GM12878 (cell line): Measurements from ENCODE around the gene LMCD1.

ENCODE experiments used
- CBX5 ChIP-seq: sonication (generic); IDR thresholded peaks from 2 replicates; pipeline ENCODE4 v1.6.1; 2016; ENCODE audit warnings: low read depth, moderate library complexity, mild to moderate bottlenecking, inconsistent platforms
- CTCF ChIP-seq, 3 experiments: IDR thresholded peaks in 2 of 3; conservative IDR thresholded peaks in 1 of 3; 2 replicates each; pipeline ENCODE4 v1.5.1; 2011; ENCODE audit warnings: low read depth in 3 of 3, low read length in 3 of 3, mild to moderate bottlenecking in 3 of 3, control low read depth in 2 of 3, moderate library complexity in 2 of 3, inconsistent platforms in 1 of 3, mixed read lengths in 1 of 3; ENCODE audit not compliant: control insufficient read depth in 2 of 3, insufficient read depth in 1 of 3; ENCODE audit errors: extremely low read depth in 1 of 3
- ELK1 ChIP-seq: IDR thresholded peaks from 2 replicates; pipeline ENCODE4 v1.6.1; 2012; ENCODE audit warnings: low read depth, low read length, improper control_type of control experiment
- GATAD2B ChIP-seq: fragments of 450-650 bp; conservative IDR thresholded peaks from 2 replicates; pipeline ENCODE4 v1.6.1; 2017; ENCODE audit warnings: low read depth, mild to moderate bottlenecking, moderate library complexity
- MYC ChIP-seq: IDR thresholded peaks from 2 replicates; pipeline ENCODE4 v1.6.1; 2011; ENCODE audit warnings: mild to moderate bottlenecking, low read length, moderate library complexity, inconsistent platforms; ENCODE audit not compliant: insufficient read depth, insufficient replicate concordance, insufficient read length, severe bottlenecking
- PKNOX1 ChIP-seq: fragments of 450-650 bp; IDR thresholded peaks from 2 replicates; pipeline ENCODE4 v1.6.1; 2016; ENCODE audit warnings: mild to moderate bottlenecking
- POLR2A ChIP-seq: IDR thresholded peaks from 2 replicates; pipeline ENCODE4 v1.6.1; 2011; ENCODE audit warnings: low read depth, mild to moderate bottlenecking, low read length
- POLR2AphosphoS5 ChIP-seq: IDR thresholded peaks from 2 replicates; pipeline ENCODE4 v1.6.1; 2011; ENCODE audit warnings: mild to moderate bottlenecking, low read length, inconsistent platforms
- POU2F2 ChIP-seq: IDR thresholded peaks from 3 replicates; pipeline ENCODE4 v1.6.1; 2011; ENCODE audit warnings: low read depth, mild to moderate bottlenecking, low read length, borderline replicate concordance
- SIN3A ChIP-seq: IDR thresholded peaks from 2 replicates; pipeline ENCODE4 v1.6.1; 2012; ENCODE audit warnings: low read depth, low read length, improper control_type of control experiment
- SIX5 ChIP-seq: IDR thresholded peaks from 2 replicates; pipeline ENCODE4 v1.6.1; 2011; ENCODE audit warnings: mild to moderate bottlenecking, low read depth, low read length, moderate library complexity; ENCODE audit not compliant: severe bottlenecking
- TAF1 ChIP-seq: IDR thresholded peaks from 2 replicates; pipeline ENCODE4 v1.6.1; 2011; ENCODE audit warnings: mild to moderate bottlenecking, low read depth, low read length, borderline replicate concordance
- TARDBP ChIP-seq: IDR thresholded peaks from 2 replicates; pipeline ENCODE4 v1.6.1; 2016; ENCODE audit warnings: borderline replicate concordance
- USF2 ChIP-seq: IDR thresholded peaks from 2 replicates; pipeline ENCODE4 v1.6.1; 2011; ENCODE audit warnings: low read depth, low read length, improper control_type of control experiment, borderline replicate concordance

- TF ChIP-seq USF2 (no peak), POLR2A (no peak), GATAD2B (no peak), MYC (no peak), CTCF (IDR thresholded peaks at IDR 0.05 in 2 of 3, conservative IDR thresholded peaks at IDR 0.05 in 1 of 3; ENCODE audit: control insufficient read depth in 2 of 3, extremely low read depth in 1 of 3, insufficient read depth in 1 of 3, low read depth in 3 of 3, low read length in 3 of 3) (no peak), PKNOX1 (no peak), TARDBP (no peak), ELK1 (no peak), POU2F2 (no peak), POLR2AphosphoS5 (no peak), SIN3A (no peak), SIX5 (no peak), TAF1 (no peak), CBX5 (no peak)
These were observed 35.8 kb downstream of the LMCD1 start for GRCh38 chr3:8537440-8537839.
